Measurements from ENCODE around the gene GFOD1. TPM values are rescaled to one million over a fixed set of nuclear protein-coding genes. Genes with fewer than 3 reads are reported as not detected.

Gene GFOD1
- total RNA-seq, 2 experiments from 2014 or later = 22.6 to 35.0 TPM

GRCh38 chr6:13425943-13426931 is 61.2 kb downstream of the GFOD1 start:
- Histone ChIP-seq H3K4me1 (ENCODE audit: insufficient read depth, low read length, poor library complexity, severe bottlenecking) (peaks cover 45% of the 10 kb centered on the region), H3K9me3 (ENCODE audit: low read length) (no peaks in the 10 kb centered on the region), H3K4me3 (ENCODE audit: low read depth, low read length, poor library complexity, severe bottlenecking) (no peak overlapping the region), H3K27ac (ENCODE audit: low read depth, low read length, poor library complexity, severe bottlenecking) (no peak overlapping the region), H3K9me2 (ENCODE audit: insufficient read depth, low read length) (no peaks in the 10 kb centered on the region), H4K20me1 (ENCODE audit: insufficient read depth, low read length) (0 out of 2 replicates have a peak, but pooled peaks cover 10% of the 10 kb centered on the region), H2AFZ (ENCODE audit: low read length) (no peak overlapping the region), H3K36me3 (ENCODE audit: insufficient read depth, low read length) (no peaks in the 10 kb centered on the region), H3K79me2 (ENCODE audit: insufficient read depth, low read depth, low read length) (peaks cover 16% of the 10 kb centered on the region; the same call in 1 of the 2 replicates), H3K4me2 (ENCODE audit: low read length) (peak overlapping the region; percentile 36)
- no TSS peak for BruUV-seq (replicated peaks)
- DNase-seq (ENCODE audit: low spot score) = peak; percentile 34
- intact Hi-C loops (cut with micrococcal nuclease; ENCODE audit: unreplicated experiment) = loop anchor here (2.0 kb wide), 1 partner anchor 29 kb away; no protein-coding TSS in a partner anchor
- no peak for TF ChIP-seq EZH2phosphoT487 (IDR thresholded peaks at IDR 0.05; ENCODE audit: borderline replicate concordance, low read depth, low read length)
- TF ChIP-seq CTCF (conservative IDR thresholded peaks at IDR 0.05; ENCODE audit: low read length) = no peak
- POLR2A ChIA-PET = interaction anchor here (0.6 to 1.5 kb wide), 12 partner anchors 16 to 164 kb away, joined by 3 to 8 read pairs (median 3); no protein-coding TSS in a partner anchor
- CTCF ChIA-PET (ENCODE audit: unreplicated experiment) = interaction anchor here (0.7 to 1.5 kb wide), 2 partner anchors 28 to 30 kb away, joined by 3 to 4 read pairs; no protein-coding TSS in a partner anchor

- Histone ChIP-seq H3K4me1 (ENCODE audit: insufficient read depth, low read length, poor library complexity, severe bottlenecking) (peaks cover 50% of the 10 kb centered on the region), H3K27ac (ENCODE audit: low read depth, low read length, poor library complexity, severe bottlenecking) (no peak overlapping the region), H3K4me3 (ENCODE audit: low read depth, low read length, poor library complexity, severe bottlenecking) (no peak overlapping the region), H3K9me3 (ENCODE audit: low read length) (no peaks in the 10 kb centered on the region), H3K36me3 (ENCODE audit: insufficient read depth, low read length) (no peaks in the 10 kb centered on the region), H3K4me2 (ENCODE audit: low read length) (peak overlapping the region; percentile 36), H2AFZ (ENCODE audit: low read length) (no peak overlapping the region), H3K9me2 (ENCODE audit: insufficient read depth, low read length) (no peaks in the 10 kb centered on the region), H3K79me2 (ENCODE audit: insufficient read depth, low read depth, low read length) (peaks cover 14% of the 10 kb centered on the region; the same call in 1 of the 2 replicates), H4K20me1 (ENCODE audit: insufficient read depth, low read length) (0 out of 2 replicates have a peak, but pooled peaks cover 13% of the 10 kb centered on the region)
- no TSS peak for BruUV-seq (replicated peaks)
- CTCF ChIA-PET (ENCODE audit: unreplicated experiment) = interaction anchor here (0.7 to 1.5 kb wide), 2 partner anchors 29 kb away, joined by 3 to 4 read pairs; no protein-coding TSS in a partner anchor
- TF ChIP-seq CTCF (conservative IDR thresholded peaks at IDR 0.05; ENCODE audit: low read length) = no peak
- TF ChIP-seq EZH2phosphoT487 (IDR thresholded peaks at IDR 0.05; ENCODE audit: borderline replicate concordance, low read depth, low read length) = no peak
- intact Hi-C loops (cut with micrococcal nuclease; ENCODE audit: unreplicated experiment) = no loop called here
- POLR2A ChIA-PET = interaction anchor here (0.5 to 1.5 kb wide), 13 partner anchors 15 to 224 kb away, joined by 3 to 8 read pairs (median 4); no protein-coding TSS in a partner anchor
- no peak for DNase-seq (ENCODE audit: low spot score)
These were observed 62.0 kb downstream of the GFOD1 start for GRCh38 chr6:13425270-13425873.

All from OCI-LY7 (cell line).